HepG2 (cell line): Measurements from ENCODE around the gene SLC16A3. TPM values are rescaled to one million over a fixed set of nuclear protein-coding genes. Genes with fewer than 3 reads are reported as not detected.

ENCODE experiments used
- EED ChIP-seq: sonication (generic); formaldehyde crosslinking; IDR thresholded peaks from 2 replicates; pipeline ENCODE4 v1.5.0; 2020; ENCODE audit warnings: mild to moderate bottlenecking, missing genetic modification reagents
- GABPB1 ChIP-seq: IDR thresholded peaks from 2 replicates; pipeline ENCODE4 v1.6.1; 2016; ENCODE audit warnings: mild to moderate bottlenecking, missing genetic modification reagents, moderate library complexity, missing compliant biosample characterization
- HIC2 ChIP-seq: sonication (generic); formaldehyde crosslinking; IDR thresholded peaks from 2 replicates; pipeline ENCODE4 v1.9.0; 2022; ENCODE audit warnings: low read depth, missing genetic modification reagents
- HNRNPUL1 ChIP-seq: fragments of 200-400 bp; formaldehyde crosslinking; IDR thresholded peaks from 2 replicates; pipeline ENCODE4 v1.6.1; 2017; ENCODE audit warnings: low read depth, mild to moderate bottlenecking, low read length, moderate library complexity
- MED1 ChIP-seq: sonication (generic); formaldehyde crosslinking; IDR thresholded peaks from 2 replicates; pipeline ENCODE4 v1.4.0; 2020; ENCODE audit warnings: missing genetic modification reagents
- MEIS2 ChIP-seq: sonication (generic); formaldehyde crosslinking; IDR thresholded peaks from 2 replicates; pipeline ENCODE4 v1.9.0; 2021; ENCODE audit warnings: mild to moderate bottlenecking, missing genetic modification reagents
- MXD3 ChIP-seq: IDR thresholded peaks from 2 replicates; pipeline ENCODE4 v1.6.1; 2016; ENCODE audit warnings: mild to moderate bottlenecking, missing biosample characterization, missing genetic modification reagents
- NFE2L2 ChIP-seq: fragments of 150-350 bp; IDR thresholded peaks from 2 replicates; pipeline ENCODE4 v1.6.1; 2014; ENCODE audit warnings: low read length
- NRL ChIP-seq: sonication (generic); formaldehyde crosslinking; IDR thresholded peaks from 2 replicates; pipeline ENCODE4 v1.5.0; 2020; ENCODE audit warnings: missing genetic modification reagents, mild to moderate bottlenecking, moderate library complexity, borderline replicate concordance
- RBFOX2 ChIP-seq: fragments of 200-400 bp; formaldehyde crosslinking; IDR thresholded peaks from 2 replicates; pipeline ENCODE4 v1.6.1; 2017; ENCODE audit warnings: low read depth, mild to moderate bottlenecking, low read length
- SOX13 ChIP-seq, 3 experiments: fragments of 450-650 bp in 1 of 3; sonication (generic) in 1 of 3; formaldehyde crosslinking in 1 of 3; IDR thresholded peaks in 2 of 3; conservative IDR thresholded peaks in 1 of 3; 2 replicates each; pipeline versions ENCODE4 v1.5.0 to v1.6.1; 2016 to 2020; ENCODE audit warnings: antibody characterized with exemption in 1 of 3, mild to moderate bottlenecking in 1 of 3, missing compliant biosample characterization in 1 of 3, missing genetic modification reagents in 1 of 3, moderate library complexity in 1 of 3
- TGIF2 ChIP-seq: IDR thresholded peaks from 2 replicates; pipeline ENCODE4 v1.6.1; 2016; ENCODE audit warnings: control low read depth, missing compliant biosample characterization
- XRCC5 ChIP-seq: fragments of 200-400 bp; formaldehyde crosslinking; optimal IDR thresholded peaks from 2 replicates; pipeline ENCODE3; 2017; ENCODE audit warnings: mild to moderate bottlenecking, low read length
- ZBTB4 ChIP-seq: sonication (generic); formaldehyde crosslinking; IDR thresholded peaks from 2 replicates; pipeline ENCODE4 v1.4.0; 2020; ENCODE audit warnings: missing genetic modification reagents, mild to moderate bottlenecking, borderline replicate concordance
- ZFP41 ChIP-seq: sonication (generic); formaldehyde crosslinking; IDR thresholded peaks from 2 replicates; pipeline ENCODE4 v1.4.0; 2020; ENCODE audit warnings: mild to moderate bottlenecking, missing genetic modification reagents, borderline replicate concordance
- ZNF142 ChIP-seq: sonication (generic); formaldehyde crosslinking; IDR thresholded peaks from 2 replicates; pipeline ENCODE4 v1.4.0; 2020; ENCODE audit warnings: missing genetic modification reagents
- ZNF230 ChIP-seq: sonication (generic); formaldehyde crosslinking; IDR thresholded peaks from 2 replicates; pipeline ENCODE4 v1.4.0; 2020; ENCODE audit warnings: mild to moderate bottlenecking, missing genetic modification reagents
- ZNF879 ChIP-seq: sonication (generic); formaldehyde crosslinking; IDR thresholded peaks from 2 replicates; pipeline ENCODE4 v1.8.1; 2023; ENCODE audit warnings: missing genetic modification reagents
- polyA plus RNA-seq, 8 experiments: library from polyadenylated mRNA; depleted of rRNA in 3 of 8; stranded (reverse) in 7 of 8; unstranded in 1 of 8; fragments of >200 nt; fragmentation: Illumina TruSeq in 4 of 8; extraction: Trizol in 4 of 8; gene quantifications; 2 replicates each; pipeline versions ENCODE4 v1.2.1 to v1.2.3, GENCODE V29; 2011 to 2016; ENCODE audit warnings: low read depth in 4 of 8, missing spikeins in 1 of 8, mixed read lengths in 1 of 8; ENCODE audit not compliant: insufficient read depth in 1 of 8
- total RNA-seq, 5 experiments: library from RNA; depleted of rRNA; stranded (reverse); fragments of >200 nt; fragmentation: Illumina TruSeq; extraction: Trizol; gene quantifications; 2 replicates each; pipeline ENCODE4 v1.2.3, GENCODE V29; 2016; ENCODE audit warnings: low read depth in 1 of 5

SLC16A3 gene
- total and polyA plus RNA-seq, 2 of the 13 experiments (the other 11 are each of a cell fraction or from before 2014, with no cell fraction given), result 242 to 349 TPM

GRCh38 chr17:82278786-82279391, 50.0 kb downstream of the SLC16A3 start (continued):
- TF ChIP-seq SOX13 (IDR thresholded peaks at IDR 0.05) (no peak), SOX13 (CRISPR knock-in tag; conservative IDR thresholded peaks at IDR 0.05 in 1 of 2, IDR thresholded peaks at IDR 0.05 in 1 of 2) (0 out of 4 replicates have a peak, but pooled peaks of 1 of the 2 experiments have one; percentile 18), HNRNPUL1 (no peak), ZBTB4 (CRISPR knock-in tag) (peak; percentile 40; the same call in 1 of the 2 replicates), ZFP41 (CRISPR knock-in tag) (no peak), ZNF142 (no peak), HIC2 (CRISPR knock-in tag) (no peak), NRL (peak; percentile 59; the same call in 1 of the 2 replicates), GABPB1 (CRISPR knock-in tag) (no peak), MED1 (CRISPR knock-in tag) (peak; percentile 42; the same call in 1 of the 2 replicates), MEIS2 (CRISPR knock-in tag) (no peak), NFE2L2 (no peak), RBFOX2 (no peak), MXD3 (no peak), ZNF230 (0 out of 2 replicates have a peak, but pooled peaks have one; percentile 38), XRCC5 (no peak), ZNF879 (CRISPR knock-in tag) (no peak), EED (CRISPR knock-in tag) (no peak), TGIF2 (no peak)
